ENCODE data around the gene RASAL2.

GRCh38 chr1:178389441-178389840, 295.5 kb downstream of the RASAL2 start:
- TF ChIP-seq CTCF (IDR thresholded peaks at IDR 0.05 in 8 of 11, conservative IDR thresholded peaks at IDR 0.05 in 3 of 11) (no peak), POLR2AphosphoS5 (IDR thresholded peaks at IDR 0.05) (no peak), POLR2A (IDR thresholded peaks at IDR 0.05) (no peak)

Data from spleen (tissue), 7 donors.